GM21717 (cell line): ENCODE data around the gene OMA1.
"Not testable (repeated sequence)": the region's sequence is repeated elsewhere in the genome, so short reads cannot be mapped to it uniquely, and the experiment has no call there.

Experiments
- ATAC-seq: cut with Tn5 transposase; IDR thresholded peaks from one replicate; pipeline ENCODE4 v1.9.1; 2021; ENCODE audit warnings: mild to moderate bottlenecking, moderate library complexity; ENCODE audit not compliant: unreplicated experiment

Gene OMA1

DNA sequence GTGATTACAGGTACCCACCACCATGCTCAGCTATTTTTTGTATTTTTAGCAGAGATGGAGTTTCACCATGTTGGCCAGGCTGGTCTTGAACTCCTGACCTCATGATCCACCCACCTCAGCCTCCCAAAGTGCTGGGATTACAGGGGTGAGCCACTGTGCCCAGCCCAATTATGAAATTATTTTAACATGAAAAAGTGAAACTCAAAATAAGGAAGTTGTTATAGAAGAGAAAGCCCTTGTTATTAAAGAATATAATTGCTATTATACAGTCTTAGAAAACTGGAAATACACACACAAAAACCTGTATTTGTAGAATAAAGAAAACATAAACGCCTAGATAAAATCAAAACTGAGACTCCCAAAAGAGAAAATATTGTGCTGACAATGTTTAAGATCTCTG, 14.7 kb downstream of the OMA1 start:
- not testable (repeated sequence) for ATAC-seq

DNA sequence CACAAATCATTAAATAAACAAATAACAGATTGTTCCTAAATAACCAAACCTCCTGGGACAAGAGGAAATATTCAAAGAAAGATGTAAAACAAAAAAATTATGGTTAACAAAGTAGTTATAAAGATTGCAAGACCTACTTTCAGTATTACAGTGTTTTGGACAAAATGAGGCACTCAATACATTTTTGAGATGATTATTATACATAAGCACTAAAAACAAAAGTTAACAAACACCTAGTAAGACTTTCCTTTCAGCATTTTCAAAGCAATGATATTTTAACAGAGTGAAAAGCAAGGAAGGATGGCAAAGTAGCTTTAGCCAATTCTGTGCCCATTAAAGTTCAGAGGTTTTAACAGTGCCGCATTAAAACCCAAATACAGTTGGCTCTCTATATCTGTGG, 17.2 kb downstream of the OMA1 start:
- no peak for ATAC-seq

DNA sequence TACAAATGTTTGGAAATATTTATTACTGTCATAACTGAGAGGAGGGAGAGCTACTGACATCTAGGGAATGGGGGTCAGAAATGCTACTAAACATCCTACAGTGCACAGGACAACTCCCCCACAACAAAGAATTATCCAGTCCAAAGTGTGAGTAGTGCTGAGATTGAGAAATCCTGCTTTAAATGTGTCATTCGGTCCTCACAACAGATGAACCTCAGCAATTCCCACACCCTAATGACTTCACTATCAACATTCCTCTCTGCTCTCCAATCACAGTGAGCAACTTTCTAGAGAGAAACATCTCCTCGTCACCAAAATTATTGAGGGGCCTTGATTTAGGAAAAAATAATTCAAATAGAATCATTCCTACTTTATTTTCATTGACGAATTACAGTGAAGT, 18.0 kb downstream of the OMA1 start:
- ATAC-seq = no peak

DNA sequence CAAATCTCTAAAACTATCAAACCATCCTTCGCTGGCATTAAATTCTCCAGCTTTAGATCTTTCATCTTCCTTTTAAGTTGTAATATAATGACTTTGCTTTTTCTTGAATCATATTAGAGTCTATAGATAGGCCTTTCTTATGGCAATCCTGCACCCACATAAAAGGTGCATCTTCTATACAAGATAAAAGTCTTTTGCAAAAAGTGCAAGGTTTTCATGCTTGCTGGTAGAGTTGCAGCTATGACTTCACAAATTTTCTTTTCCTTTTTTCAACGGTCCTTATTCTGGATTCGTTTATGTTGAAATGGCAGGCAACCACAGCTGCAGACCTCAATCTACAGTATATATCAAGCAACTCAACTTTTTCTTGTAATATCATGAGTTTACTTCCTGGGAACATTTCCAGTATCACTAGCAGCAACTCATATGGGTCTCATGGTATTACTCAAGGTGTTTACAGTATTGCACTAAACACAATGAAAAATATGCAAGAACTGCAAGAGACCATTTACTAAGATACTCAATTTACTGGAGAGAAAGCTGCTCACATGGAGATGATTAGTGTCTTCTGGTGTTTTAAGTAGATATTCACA, 22.1 kb downstream of the OMA1 start:
- ATAC-seq = no peak

DNA sequence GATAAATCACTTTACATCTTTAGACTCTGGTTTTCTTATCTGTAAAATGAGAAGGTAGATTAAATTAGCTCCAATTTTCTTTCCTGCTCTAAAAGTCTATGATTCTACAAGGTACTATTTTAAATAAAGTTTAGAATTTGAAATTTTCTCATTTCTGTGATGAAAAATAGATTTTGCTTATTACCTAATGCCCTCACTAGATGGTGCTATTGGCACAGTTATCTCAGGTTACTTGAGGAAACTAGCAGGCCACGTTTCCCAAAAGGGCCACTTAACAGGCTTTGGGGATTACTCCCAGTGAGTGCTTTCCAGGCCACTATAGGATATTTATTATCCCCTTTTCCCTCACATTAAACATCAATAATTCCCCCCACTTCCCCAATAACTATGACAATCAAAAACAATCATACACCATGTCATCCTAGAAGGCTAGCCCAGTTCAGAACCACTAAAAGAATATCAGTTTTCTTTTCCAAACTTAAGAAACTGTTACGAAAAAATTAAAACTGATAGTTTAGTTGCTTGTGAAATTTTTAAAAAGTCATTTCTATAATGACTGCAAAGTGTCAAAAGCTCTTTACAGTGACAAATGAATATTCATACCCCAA, 30.6 kb downstream of the OMA1 start:
- ATAC-seq = no peak

- no peak for ATAC-seq
Observed at GRCh38 chr1:58513956-58514355, 32.6 kb downstream of the OMA1 start.

GRCh38 chr1:58508629-58509028, 37.9 kb downstream of the OMA1 start:
- ATAC-seq = no peak

DNA sequence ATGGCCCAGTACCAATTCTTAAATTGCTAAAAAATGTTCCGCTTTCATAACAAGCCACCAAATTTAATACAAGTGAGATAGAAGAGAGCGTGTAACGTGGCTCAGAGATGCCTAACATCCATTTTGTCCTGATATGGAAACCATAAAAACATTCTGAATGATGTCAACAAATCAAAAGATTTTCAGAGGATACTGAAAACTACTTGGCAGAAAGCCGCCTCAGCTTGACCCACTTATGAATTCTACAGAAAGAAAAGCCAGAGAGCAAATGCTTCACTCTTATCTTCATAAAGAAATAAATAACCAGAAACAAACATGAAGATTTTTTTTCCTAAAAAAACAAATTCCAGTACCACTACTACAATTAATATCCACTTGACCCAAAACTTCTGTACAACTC, 41.2 kb downstream of the OMA1 start:
- no peak for ATAC-seq

- no peak for ATAC-seq
Observed at GRCh38 chr1:58502519-58502918, 44.0 kb downstream of the OMA1 start.

DNA sequence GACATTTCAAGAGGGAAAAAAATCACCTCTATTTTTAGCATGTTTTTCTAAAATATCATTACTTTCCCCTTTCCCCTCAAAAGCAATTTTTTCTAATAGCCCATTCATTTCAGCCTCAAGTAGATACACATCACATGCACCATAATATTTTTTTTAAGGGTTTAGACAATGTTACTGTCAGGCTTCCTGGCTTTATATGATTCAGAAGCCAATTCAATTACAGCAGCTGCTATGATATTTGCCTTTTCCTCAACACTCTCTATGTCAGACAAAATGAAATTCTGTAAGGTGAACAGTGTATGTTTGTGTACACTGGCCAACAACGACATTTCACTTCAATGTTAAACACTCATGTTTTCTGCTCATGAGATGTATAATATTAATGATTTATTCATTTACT, 46.5 kb downstream of the OMA1 start:
- ATAC-seq = no peak

DNA sequence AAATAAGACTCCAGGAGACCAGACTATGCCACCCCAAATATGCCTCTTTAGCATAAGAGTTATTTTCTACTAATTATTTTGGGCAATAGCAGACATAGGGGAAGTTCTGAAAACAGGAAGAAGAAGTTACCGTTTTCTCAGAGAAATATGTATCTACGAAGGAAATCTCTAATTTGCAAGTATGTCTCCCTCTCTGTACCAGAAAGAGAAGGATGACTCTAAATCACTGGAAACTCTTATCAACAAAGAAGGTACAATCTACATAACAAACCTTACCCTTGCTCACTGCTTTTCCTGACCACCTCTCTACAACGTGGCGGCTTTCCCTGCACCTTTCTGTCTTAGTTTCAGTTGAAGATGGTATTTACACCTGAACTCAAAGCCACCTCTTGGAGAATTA, 49.0 kb downstream of the OMA1 start:
- no peak for ATAC-seq

- no peak for ATAC-seq
Observed at GRCh38 chr1:58496042-58496441, 50.5 kb downstream of the OMA1 start.

DNA sequence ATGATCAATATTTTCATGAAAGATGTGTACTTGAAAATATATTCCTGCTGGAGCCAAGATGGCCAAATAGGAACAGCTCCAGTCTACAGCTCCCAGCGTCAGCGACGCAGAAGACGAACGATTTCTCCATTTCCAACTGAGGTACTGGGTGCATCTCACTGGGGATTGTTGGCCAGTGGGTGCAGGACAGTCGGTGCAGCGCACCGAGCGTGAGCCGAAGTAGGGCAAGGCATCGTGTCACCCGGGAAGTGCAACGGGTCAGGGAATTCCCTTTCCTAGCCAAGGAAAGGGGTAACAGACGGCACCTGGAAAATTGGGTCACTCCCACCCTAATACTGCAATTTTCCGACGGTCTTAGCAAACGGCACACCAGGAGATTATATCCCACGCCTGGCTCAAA, 57.6 kb downstream of the OMA1 start:
- ATAC-seq = not testable (repeated sequence)

GRCh38 chr1:58487002-58487401, 59.5 kb downstream of the OMA1 start:
- ATAC-seq = no peak

GRCh38 chr1:58481962-58482361, 64.6 kb downstream of the OMA1 start:
- no peak for ATAC-seq

- ATAC-seq = no peak
Observed at GRCh38 chr1:58480191-58480590, 66.3 kb downstream of the OMA1 start.

GRCh38 chr1:58477390-58477789, 69.1 kb downstream of the OMA1 start:
- no peak for ATAC-seq

DNA sequence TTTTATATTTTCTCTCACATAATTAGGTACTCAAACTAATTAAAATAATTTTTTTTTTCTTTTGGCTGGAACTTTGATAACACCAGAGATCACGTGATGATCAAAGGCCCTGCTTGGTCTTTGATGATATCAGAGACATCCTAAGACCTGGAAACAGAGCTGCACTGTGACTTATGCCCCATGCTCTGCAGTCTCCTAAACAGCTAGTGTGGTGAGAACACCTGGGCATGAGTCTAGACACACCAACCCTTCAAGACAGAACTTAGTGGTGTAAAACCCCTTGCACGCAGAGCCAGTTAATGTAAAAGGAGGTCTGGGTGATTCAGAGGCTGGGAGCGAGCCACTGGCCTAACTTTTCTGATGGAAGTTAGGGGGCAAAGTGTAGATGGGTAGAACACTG, 70.3 kb downstream of the OMA1 start:
- ATAC-seq = no peak

GRCh38 chr1:58469476-58469875, 77.0 kb downstream of the OMA1 start:
- no peak for ATAC-seq

DNA sequence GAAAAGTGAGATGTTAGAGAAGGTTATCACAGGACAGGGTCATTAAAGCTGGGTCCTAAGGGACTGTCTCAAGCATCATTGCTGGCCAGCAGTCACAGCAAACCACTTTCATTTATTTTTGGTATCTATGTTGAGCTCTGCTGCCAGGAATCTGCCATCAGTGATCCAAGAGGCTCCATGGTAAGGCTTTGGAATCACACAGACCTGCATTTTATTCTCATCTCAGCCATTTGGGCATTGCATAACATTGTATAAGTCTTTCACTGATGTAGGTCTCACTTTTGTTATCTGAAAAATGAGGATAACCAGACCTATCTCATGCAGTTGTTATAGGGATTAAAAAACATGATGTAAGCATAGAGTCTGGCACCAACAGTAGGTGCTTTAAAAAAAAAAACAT, 77.5 kb downstream of the OMA1 start:
- no peak for ATAC-seq

DNA sequence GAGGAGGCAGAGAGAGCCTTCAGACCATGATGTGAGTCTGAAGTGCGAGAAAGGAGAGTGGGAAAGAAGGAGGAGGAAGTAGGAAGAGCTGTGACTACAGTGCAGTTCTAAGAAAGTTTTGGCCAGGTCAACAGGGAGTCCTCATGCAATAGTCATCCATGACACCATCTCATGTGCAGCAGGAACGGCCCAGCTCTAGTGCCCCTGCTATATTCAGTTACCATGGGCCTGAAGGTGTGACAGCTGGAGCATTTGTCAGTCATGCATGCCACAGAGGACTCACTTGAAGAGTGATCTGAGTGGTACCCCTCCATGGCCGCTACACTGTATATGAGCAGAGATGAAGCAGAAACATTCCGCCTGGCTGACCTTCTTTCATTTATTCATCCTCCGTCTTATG, 77.9 kb downstream of the OMA1 start:
- no peak for ATAC-seq

- ATAC-seq = no peak
Observed at GRCh38 chr1:58466630-58467241, 79.8 kb downstream of the OMA1 start.
